ENCODE data around the gene TRIM54. TPM values are rescaled to one million over a fixed set of nuclear protein-coding genes. Genes with fewer than 3 reads are reported as not detected.

Gene TRIM54
- total RNA-seq, 1 donor = not detected

DNA sequence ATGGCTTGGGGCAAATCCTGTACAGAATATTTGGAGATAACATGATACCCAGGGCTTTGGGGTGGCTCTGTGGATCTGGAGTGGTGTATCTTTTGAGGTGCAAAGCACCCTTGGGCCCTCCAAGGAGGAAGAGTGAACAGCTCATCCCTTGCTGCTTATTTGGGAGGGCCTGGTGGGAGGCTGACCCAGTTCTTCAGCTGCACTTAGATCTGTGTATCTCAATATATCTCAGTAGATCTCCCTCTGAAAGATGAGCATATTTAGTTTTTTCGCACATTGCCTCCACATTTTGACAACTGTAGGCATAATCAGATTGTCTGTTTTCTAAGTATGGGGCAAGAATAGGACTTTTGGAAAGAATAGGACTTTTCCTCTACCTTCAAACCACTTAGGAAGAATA is 2.8 kb downstream of the TRIM54 start:
- TF ChIP-seq, protein P1, sequence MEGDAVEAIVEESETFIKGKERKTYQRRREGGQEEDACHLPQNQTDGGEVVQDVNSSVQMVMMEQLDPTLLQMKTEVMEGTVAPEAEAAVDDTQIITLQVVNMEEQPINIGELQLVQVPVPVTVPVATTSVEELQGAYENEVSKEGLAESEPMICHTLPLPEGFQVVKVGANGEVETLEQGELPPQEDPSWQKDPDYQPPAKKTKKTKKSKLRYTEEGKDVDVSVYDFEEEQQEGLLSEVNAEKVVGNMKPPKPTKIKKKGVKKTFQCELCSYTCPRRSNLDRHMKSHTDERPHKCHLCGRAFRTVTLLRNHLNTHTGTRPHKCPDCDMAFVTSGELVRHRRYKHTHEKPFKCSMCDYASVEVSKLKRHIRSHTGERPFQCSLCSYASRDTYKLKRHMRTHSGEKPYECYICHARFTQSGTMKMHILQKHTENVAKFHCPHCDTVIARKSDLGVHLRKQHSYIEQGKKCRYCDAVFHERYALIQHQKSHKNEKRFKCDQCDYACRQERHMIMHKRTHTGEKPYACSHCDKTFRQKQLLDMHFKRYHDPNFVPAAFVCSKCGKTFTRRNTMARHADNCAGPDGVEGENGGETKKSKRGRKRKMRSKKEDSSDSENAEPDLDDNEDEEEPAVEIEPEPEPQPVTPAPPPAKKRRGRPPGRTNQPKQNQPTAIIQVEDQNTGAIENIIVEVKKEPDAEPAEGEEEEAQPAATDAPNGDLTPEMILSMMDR (IDR thresholded peaks at IDR 0.05; ENCODE audit: extremely low read depth, low read depth, low read length) = no peak
- Histone ChIP-seq H4K20me1 (ENCODE audit: insufficient read depth, low read length) (no peaks in the 10 kb centered on the region), H3K36me3 (ENCODE audit: insufficient read depth, low read length) (no peaks in the 10 kb centered on the region), H2AFZ (ENCODE audit: low read length) (no peak overlapping the region), H3K4me2 (ENCODE audit: insufficient read depth, low read length) (no peak overlapping the region), H3K4me1 (ENCODE audit: insufficient read depth, low read length) (peaks cover 24% of the 10 kb centered on the region), H3K79me2 (ENCODE audit: insufficient read depth, low read length) (no peaks in the 10 kb centered on the region), H3K27me3 (ENCODE audit: insufficient read depth, low read length) (peaks cover 32% of the 10 kb centered on the region), H3K9me3 (ENCODE audit: low read depth, low read length) (no peaks in the 10 kb centered on the region), H3K27ac (ENCODE audit: low read depth, low read length) (no peak overlapping the region), H3K4me3 (ENCODE audit: insufficient read depth, low read length) (no peak overlapping the region)
- DNase-seq (ENCODE audit: insufficient read length, low spot score, missing footprints) = no peak

DNA sequence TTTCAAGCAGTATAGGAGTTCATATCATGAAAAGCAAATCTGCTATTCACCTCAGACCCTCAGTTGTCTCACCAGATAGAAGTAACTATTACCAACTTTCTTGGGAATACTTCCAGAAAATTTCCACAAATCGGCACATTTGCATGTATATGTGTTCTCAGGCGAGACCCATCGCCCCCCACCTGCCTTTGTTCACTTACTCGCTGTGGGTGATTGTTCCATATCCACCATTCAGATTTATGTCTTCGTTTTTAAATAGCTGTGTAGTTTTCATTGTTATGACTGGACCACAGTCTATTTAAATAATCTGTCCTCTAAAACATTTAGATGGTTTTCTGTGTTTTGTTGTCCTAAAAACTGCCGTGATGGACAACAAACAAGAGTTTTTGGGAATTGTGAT is 3.3 kb downstream of the TRIM54 start:
- Histone ChIP-seq H3K36me3 (ENCODE audit: insufficient read depth, low read length) (no peaks in the 10 kb centered on the region), H3K79me2 (ENCODE audit: insufficient read depth, low read length) (no peaks in the 10 kb centered on the region), H2AFZ (ENCODE audit: low read length) (no peak overlapping the region), H3K27ac (ENCODE audit: low read depth, low read length) (no peak overlapping the region), H3K27me3 (ENCODE audit: insufficient read depth, low read length) (peaks cover 32% of the 10 kb centered on the region), H3K4me2 (ENCODE audit: insufficient read depth, low read length) (no peak overlapping the region), H3K4me1 (ENCODE audit: insufficient read depth, low read length) (peaks cover 19% of the 10 kb centered on the region), H3K4me3 (ENCODE audit: insufficient read depth, low read length) (no peak overlapping the region), H3K9me3 (ENCODE audit: low read depth, low read length) (no peaks in the 10 kb centered on the region), H4K20me1 (ENCODE audit: insufficient read depth, low read length) (no peaks in the 10 kb centered on the region)
- no peak for DNase-seq (ENCODE audit: insufficient read length, low spot score, missing footprints)
- TF ChIP-seq, protein P1 (IDR thresholded peaks at IDR 0.05; ENCODE audit: extremely low read depth, low read depth, low read length) = no peak

DNA sequence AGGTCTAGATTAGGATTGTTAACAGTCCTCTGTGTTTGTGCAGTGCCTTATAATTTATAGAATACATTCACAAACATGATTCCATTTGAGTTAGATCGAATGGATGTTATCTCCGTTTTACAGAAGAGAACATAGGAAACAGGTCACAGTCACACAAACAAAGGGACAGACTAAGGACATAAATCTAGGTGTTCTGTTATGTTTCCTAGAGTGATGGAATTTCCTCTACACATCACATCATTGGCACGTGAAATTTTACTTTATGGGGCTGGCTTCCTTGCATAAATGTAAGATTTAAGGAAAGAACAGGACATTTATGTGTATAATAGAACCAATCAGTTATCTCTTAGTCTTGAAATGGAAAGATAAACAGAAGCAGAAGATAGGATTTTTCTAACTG is 6.4 kb downstream of the TRIM54 start:
- no peak overlapping the region for H2AFZ ChIP-seq (ENCODE audit: low read length)
- DNase-seq (ENCODE audit: insufficient read length, low spot score, missing footprints) = no peak
- H4K20me1 ChIP-seq (ENCODE audit: insufficient read depth, low read length) = no peaks in the 10 kb centered on the region
- no peaks in the 10 kb centered on the region for H3K9me3 ChIP-seq (ENCODE audit: low read depth, low read length)
- H3K79me2 ChIP-seq (ENCODE audit: insufficient read depth, low read length) = no peaks in the 10 kb centered on the region
- no peak overlapping the region for H3K27ac ChIP-seq (ENCODE audit: low read depth, low read length)
- no peaks in the 10 kb centered on the region for H3K36me3 ChIP-seq (ENCODE audit: insufficient read depth, low read length)
- TF ChIP-seq, protein P1 (IDR thresholded peaks at IDR 0.05; ENCODE audit: extremely low read depth, low read depth, low read length) = no peak
- peaks cover 47% of the 10 kb centered on the region for H3K27me3 ChIP-seq (ENCODE audit: insufficient read depth, low read length)
- peaks cover 9% of the 10 kb centered on the region for H3K4me1 ChIP-seq (ENCODE audit: insufficient read depth, low read length)
- H3K4me3 ChIP-seq (ENCODE audit: insufficient read depth, low read length) = no peak overlapping the region
- no peak overlapping the region for H3K4me2 ChIP-seq (ENCODE audit: insufficient read depth, low read length)

DNA sequence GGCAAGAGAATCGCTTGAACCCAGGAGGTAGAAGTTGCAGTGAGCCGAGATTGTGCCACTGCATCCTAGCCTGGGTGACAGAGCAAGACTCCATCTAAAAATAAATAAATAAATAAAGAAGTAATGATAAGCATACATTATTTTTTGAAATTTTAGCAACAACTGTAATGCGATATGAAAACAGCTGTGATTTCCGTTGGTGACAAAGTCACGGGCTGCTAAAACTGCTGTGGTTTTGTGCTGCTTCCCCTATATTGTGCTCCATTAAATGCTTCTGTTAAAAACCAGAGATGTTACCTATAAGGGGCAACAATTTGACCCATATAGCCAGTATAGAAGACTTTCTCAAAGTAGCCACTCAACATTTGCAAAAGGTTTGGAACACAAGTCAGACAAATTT is 8.3 kb downstream of the TRIM54 start:
- H3K27ac ChIP-seq (ENCODE audit: low read depth, low read length) = no peak overlapping the region
- H3K4me3 ChIP-seq (ENCODE audit: insufficient read depth, low read length) = no peak overlapping the region
- no peak overlapping the region for H3K4me2 ChIP-seq (ENCODE audit: insufficient read depth, low read length)
- H3K9me3 ChIP-seq (ENCODE audit: low read depth, low read length) = no peaks in the 10 kb centered on the region
- H3K4me1 ChIP-seq (ENCODE audit: insufficient read depth, low read length) = peaks cover 9% of the 10 kb centered on the region
- TF ChIP-seq, protein P1 (IDR thresholded peaks at IDR 0.05; ENCODE audit: extremely low read depth, low read depth, low read length) = no peak
- no peak for DNase-seq (ENCODE audit: insufficient read length, low spot score, missing footprints)
- no peak overlapping the region for H2AFZ ChIP-seq (ENCODE audit: low read length)
- H3K27me3 ChIP-seq (ENCODE audit: insufficient read depth, low read length) = peaks cover 46% of the 10 kb centered on the region
- H4K20me1 ChIP-seq (ENCODE audit: insufficient read depth, low read length) = no peaks in the 10 kb centered on the region
- no peaks in the 10 kb centered on the region for H3K79me2 ChIP-seq (ENCODE audit: insufficient read depth, low read length)
- no peaks in the 10 kb centered on the region for H3K36me3 ChIP-seq (ENCODE audit: insufficient read depth, low read length)
